Measurements from ENCODE around the gene RAB3C.

RAB3C gene

GRCh38 chr5:58606064-58606463, 23.2 kb downstream of the RAB3C start:
- no peak for FAIRE-seq

DNA sequence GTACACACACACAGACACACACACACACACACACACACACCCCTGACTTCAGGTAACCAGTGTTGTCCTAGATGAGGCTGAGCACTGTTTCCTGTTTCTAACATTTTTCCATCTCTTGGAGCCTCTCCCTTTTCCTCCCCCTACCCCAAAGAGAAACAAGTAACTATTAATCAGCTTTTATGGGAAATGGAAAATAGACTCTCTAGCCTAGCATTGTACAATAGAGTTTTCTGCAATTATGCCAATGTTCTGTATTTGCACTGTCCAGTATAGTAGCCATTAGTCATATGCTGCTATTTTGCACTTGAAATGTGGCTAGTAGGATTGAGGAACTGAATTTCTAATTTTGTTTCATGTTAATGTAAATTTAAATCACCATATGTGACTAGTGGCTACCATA, 33.1 kb downstream of the RAB3C start:
- FAIRE-seq: no peak

GRCh38 chr5:58617241-58617640, 34.4 kb downstream of the RAB3C start:
- no peak for FAIRE-seq

- FAIRE-seq: no peak
Observed at GRCh38 chr5:58620336-58620735, 37.5 kb downstream of the RAB3C start.

- FAIRE-seq: no peak
Observed at GRCh38 chr5:58622936-58623871, 40.3 kb downstream of the RAB3C start.

DNA sequence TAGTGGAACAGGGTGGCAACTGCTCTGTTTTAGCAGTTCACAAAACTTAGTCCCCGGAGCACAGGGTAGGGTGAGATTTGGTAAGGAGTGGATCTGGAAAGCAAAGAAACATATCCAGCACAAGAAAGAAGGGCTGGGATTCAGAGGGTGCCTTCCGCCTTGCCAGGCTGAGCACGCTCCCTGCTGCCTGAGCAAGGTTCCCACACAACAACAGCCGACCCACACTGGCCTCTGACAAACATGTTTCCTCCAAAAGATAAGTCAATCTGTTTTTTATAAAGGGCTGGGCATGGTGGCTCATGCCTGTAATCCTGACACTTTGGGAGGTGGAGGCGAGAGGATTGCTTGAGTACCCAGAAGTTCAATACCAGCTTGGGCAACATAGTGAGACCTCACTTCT, 45.8 kb downstream of the RAB3C start:
- FAIRE-seq: no peak

DNA sequence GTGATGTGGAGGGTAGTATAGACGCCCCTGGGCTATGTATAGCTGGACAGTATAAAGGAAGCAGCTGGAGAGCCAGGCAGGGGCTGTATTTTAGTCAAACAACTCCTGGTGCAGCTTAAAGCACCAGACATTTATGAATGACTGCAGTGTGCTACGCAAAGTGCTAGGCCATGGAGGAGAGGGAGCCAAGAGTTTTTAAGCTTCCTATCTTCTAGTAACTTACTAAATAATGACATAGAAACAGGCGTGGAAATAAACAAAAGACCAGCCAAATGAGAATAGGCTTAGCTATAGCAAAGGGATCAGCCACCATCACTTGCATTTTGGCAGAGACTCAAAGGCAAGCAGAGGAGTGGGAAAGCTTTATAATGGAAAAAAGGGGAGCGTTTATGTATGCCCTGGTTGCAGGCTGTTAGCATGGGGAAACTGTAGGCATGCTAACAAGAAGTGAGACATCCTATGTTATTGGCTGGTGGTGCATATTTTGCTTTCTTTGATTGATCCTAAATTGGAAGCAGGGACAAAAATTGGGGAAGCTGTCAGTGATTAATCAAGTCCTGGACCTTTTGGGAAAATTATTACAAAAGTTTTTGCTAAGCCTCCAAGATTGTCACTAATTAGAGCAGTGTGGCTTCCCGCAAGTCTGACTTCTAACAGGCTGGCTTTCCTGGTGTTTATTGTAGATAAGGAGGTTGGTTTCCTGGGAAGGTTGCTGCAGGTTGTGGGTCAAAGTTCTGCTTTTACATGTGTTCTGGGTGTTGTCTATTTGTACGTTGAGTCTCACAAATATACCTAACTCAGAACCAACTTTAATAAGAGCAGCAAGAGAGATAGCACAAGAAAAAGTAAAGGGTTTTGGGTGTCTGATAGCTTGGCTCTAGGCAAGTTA, 46.6 kb downstream of the RAB3C start:
- FAIRE-seq: no peak

GRCh38 chr5:58631895-58632294, 49.0 kb downstream of the RAB3C start:
- no peak for FAIRE-seq

DNA sequence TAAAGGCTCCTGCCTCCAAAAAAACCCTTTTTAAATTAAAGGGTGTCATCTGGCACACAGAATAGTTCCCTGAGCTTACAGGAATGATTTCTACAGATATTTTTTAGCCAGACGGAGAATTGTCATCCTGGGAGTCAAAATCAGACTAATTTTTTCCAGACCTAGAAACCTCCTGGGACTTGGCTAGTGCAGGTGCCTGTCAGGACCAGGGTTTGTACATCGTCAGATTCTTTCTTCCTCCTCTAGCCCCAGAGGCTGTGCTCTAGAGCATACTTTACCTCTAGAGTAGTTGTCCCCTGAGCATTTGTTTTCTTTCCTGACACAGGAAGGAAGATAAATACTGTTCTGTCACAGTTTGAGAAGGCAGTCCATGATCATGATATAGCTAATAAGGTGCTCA, 52.5 kb downstream of the RAB3C start:
- no peak for FAIRE-seq

DNA sequence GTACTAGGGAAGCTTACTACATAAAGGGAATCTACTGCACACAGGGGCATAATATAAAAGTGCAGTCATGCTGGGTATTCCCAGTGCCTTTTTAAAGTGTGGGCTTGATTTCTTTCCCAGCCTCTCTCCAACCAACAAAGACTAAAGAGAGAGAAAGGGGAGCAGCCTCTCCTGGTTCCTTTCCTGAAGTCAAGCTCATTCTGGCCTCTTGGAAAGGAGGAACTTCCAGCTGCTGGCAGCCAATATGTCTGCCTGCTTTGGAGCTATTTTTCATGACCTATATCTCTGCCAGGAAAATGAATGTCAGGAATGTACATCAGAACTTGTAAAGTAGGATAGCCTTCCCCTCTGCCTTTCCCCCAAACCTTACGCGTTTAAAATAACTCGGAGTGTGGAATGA, 57.1 kb downstream of the RAB3C start:
- FAIRE-seq: no peak

DNA sequence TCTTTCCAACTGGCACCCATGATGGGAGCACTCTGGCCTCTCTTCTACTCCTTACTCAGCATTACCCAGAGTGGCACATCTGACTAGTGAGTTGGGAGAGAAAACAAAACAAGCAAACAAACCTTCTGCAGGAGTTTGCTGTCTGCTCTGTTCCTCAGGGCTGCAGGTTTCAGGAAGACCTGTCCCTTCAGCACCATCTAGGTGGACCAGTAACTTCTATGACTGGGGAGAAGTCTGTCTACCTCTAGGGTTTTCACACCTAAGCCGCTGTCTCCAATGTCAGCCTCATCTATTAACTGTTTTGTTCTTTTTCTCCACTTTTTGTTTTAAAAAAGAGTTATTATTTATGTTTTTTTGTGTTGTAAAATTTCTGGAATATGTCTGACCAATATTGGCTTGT, 58.7 kb downstream of the RAB3C start:
- FAIRE-seq: no peak

GRCh38 chr5:58648846-58649245, 66.0 kb downstream of the RAB3C start:
- FAIRE-seq: no peak

- no peak for FAIRE-seq
Observed at GRCh38 chr5:58649716-58650115, 66.8 kb downstream of the RAB3C start.

- FAIRE-seq: no peak
Observed at GRCh38 chr5:58653521-58653920, 70.6 kb downstream of the RAB3C start.

- no peak for FAIRE-seq
Observed at GRCh38 chr5:58666141-58666540, 83.3 kb downstream of the RAB3C start.

- no peak for FAIRE-seq
Observed at GRCh38 chr5:58666598-58667581, 84.0 kb downstream of the RAB3C start.

DNA sequence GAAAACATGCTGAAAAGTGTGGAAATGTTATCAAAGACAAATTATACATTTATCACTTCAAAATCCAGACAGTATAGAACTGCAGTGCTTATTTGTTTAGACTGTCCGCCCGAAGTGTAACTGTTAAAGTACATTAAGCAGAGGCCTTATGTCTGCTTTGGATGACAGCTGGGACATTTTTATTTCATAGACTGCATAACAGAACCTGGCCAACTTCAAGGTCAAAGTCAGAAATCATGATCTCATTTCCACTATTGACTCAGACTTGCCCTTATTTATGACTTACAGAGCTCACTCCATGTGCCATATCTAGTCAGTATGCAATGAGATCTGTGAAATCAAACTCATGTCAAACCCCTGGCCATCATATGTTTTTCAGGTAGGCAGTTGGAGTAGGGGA, 87.7 kb downstream of the RAB3C start:
- FAIRE-seq: no peak

GRCh38 chr5:58671155-58671554, 88.3 kb downstream of the RAB3C start:
- no peak for FAIRE-seq

DNA sequence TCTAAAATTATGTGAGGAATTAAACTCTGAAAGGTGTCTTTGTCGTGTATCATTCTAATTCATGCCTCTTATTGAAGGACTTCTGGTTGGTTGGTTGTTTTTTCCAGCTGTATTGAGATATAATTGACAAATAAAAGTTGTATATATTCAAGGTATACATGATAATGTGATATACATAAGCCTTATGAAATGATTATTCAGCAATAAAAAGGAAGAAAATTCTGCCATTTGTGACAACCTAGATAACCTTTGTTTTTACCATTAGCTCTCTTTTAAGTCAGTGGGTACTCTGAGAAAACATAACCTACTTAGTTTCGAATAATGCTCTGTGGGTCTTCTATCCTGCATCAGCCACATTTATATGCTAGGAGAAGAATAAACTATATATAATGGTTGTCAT, 89.6 kb downstream of the RAB3C start:
- FAIRE-seq: no peak

DNA sequence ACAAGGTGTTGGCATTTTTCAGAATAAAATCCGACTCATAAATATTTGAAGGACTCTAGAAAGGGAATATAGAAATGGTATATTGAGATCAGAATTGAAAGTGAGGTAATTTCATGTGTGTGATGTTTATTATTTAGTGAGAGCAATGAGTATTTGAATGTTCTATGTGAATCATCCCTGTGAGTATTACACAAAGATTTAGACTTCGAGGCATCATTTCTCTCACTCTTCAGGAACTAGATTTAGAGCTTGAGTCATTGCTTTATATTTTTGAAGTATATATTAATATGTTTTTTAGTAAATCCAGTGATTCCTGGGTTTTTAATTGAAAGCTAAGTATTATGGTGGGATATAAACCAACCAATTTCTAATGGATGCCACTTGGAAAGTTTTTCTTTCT, 91.2 kb downstream of the RAB3C start:
- FAIRE-seq: no peak

GRCh38 chr5:58674711-58675110, 91.8 kb downstream of the RAB3C start:
- no peak for FAIRE-seq

DNA sequence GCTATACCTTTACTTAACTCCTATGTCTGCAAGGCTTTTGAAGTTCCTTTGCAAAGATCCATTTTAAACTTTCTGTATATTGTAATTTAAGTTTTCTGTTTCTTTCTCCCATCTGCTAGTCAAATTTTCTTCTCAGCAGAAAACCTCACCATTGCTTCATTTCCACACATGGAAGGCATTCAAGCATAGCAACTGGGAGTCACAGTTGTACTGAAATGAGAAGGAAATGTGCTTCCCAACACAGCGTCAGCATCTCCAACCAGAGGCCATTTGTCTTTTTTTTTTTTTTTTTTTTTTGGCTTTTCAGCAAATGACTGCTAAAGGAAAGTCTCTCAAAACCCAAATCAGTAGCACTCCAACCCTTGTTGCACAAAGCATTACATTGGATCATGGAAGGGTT, 92.5 kb downstream of the RAB3C start:
- no peak for FAIRE-seq

DNA sequence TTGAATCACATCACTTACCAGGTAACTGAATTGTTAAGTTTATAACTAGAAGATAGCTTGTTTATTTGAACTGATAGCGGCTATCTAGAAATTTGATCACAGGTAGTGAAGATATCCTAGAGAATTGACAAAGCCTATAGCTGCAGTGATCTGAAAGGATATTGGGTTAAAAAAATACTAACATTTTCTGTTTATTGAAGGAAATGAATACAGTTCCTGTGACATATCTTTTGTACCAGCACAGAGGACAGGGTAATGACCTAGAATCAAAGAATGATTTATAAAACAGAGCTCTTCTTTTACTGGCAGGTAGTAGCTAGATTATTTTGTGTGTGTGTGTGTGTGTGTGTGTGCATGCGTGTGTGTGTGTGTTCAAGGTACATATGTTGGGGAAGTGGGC, 94.8 kb downstream of the RAB3C start:
- FAIRE-seq: no peak
